Measurements from ENCODE around the gene MYH3.

The MYH3 gene

GRCh38 chr17:10612957-10613744, 44.0 kb downstream of the MYH3 start:
- no peak for DNase-seq

DNA sequence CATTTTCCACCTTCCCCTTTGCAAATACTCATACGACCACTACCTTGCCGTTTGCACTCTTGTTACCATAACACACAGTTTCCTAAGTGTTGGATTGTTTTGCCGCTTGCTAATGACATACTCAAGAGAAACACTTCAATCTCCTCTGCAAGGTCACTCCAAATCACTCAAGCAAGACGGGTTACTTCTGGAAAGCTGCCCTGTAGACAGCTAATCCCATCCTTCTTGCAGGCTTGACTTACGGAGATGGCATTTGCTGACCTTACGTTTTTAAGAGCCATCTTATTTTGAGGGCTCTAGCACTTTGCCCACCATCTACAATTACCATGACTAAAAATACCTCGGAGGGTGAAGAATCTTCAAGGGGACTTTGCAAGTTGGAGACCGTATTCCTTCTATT, 46.2 kb downstream of the MYH3 start:
- no peak for DNase-seq

GRCh38 chr17:10608244-10608643, 48.9 kb downstream of the MYH3 start:
- DNase-seq = no peak

DNA sequence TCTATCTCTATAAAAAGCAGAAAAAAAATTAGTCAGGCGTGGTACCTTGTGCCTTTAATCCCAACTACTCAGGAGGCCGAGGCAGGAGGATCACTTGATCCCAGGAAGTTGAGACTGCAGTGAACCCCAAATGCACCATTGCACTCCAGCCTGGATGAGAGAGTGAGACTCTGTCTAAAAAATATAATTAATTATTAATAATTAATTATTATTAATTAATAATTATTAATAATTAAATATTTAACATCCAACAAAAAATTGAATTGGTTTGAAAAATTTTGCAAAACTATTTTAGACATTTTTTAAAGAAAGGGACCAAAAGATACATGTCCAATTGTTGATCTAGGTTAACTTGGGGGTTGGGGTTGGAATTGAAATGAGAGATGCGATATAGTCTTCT, 51.0 kb downstream of the MYH3 start:
- no peak for DNase-seq

- DNase-seq = no peak
Measured at GRCh38 chr17:10605221-10605783, 51.8 kb downstream of the MYH3 start.

- no peak for DNase-seq
Measured at GRCh38 chr17:10604521-10604920, 52.6 kb downstream of the MYH3 start.

DNA sequence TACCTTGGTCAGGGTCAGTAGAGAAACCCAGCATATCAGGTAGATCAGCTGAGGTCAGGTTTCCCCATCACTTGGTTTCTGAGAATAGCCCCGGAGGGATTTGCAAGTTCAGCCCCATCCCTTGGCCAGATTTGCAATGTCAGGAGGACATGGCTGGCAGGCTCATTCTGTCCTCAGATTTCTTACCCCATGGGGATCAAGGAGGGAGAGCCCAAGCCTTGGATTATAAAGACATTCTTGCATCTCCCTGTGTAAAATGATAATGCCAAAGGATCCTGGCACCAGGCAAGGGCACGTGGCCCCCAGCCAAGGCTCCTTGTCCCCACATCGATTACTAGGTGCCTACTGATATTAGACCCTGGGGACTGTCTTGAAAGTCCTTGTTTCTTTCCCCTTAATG, 53.2 kb downstream of the MYH3 start:
- DNase-seq = no peak

GRCh38 chr17:10600571-10600970, 56.5 kb downstream of the MYH3 start:
- DNase-seq = no peak

- DNase-seq = no peak
Measured at GRCh38 chr17:10598621-10599020, 58.5 kb downstream of the MYH3 start.

DNA sequence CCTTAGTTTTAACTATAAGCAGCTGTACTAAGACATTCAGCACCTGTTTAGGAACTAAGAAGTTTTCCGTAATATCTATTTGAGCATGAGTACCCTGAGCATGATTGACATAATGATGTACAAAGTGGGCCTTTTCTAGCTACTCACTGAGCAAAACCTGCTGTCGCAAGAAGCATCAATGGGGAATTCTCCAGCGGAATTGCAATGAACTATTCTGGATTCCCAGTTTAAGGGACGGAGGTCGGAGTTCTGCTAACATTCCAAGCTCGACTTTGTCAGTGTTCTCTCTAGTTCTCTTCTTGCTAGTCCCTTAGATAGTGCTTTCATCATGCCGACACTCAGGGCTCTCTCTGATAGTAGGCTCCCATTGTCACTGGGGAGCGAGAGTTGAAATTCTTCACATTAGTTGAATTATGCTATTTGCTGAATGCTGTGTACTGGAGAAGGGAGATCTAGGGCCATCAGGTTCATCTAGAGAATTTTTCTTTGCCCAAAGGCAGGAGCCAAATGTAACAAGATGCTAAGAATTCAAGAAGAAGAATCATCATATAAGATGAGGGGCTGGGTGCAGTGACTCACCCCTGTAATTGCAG, 67.5 kb downstream of the MYH3 start:
- DNase-seq = no peak

DNA sequence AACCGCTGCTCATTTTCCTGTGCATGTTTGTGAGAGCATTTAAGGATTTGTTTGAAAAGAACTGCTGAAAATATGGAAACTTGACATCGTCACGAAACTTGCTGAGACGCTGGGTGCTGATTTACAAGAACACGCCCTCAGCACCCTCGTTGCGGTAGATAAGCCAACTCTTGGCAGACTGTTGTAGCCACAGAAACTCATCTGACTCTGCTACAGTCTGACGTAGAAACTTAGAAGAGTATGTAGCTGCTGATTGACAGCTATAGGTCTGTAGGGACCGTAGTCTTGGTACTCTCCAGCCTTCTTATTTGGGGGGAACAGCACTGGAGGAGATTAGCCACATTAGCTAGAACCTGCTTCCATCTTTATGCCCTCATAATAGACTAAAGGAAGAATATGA, 71.6 kb downstream of the MYH3 start:
- no peak for DNase-seq

DNA sequence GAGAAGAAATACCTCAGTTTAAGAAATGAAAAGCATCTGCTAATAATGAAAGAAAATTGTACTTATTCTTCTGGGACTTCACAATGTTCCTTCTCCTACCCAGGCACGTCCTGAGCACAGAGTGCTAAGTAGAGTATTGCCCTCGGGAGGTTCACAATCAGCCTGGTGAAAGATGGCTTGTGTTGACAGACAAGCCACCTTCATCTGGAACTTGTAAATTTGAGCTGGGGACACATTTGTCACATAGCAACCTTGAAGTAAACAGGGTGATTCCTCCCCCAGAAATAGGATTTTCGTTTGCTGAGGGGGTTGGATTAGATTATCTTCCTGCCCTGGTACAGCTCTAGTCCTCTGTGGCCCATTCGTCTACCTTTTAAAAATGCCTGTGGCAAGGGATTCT, 73.3 kb downstream of the MYH3 start:
- DNase-seq = no peak

GRCh38 chr17:10579270-10579669, 77.8 kb downstream of the MYH3 start:
- no peak for DNase-seq
